Measurements from ENCODE around the gene PLEKHH2. TPM values are rescaled to one million over a fixed set of nuclear protein-coding genes. Genes with fewer than 3 reads are reported as not detected.
"Not testable (repeated sequence)": the region's sequence is repeated elsewhere in the genome, so short reads cannot be mapped to it uniquely, and the experiment has no call there.

Gene PLEKHH2
- total and polyA plus RNA-seq, 3 donors from 2014 or later: 7.4 to 80.2 (median 45.3) TPM

- Histone ChIP-seq H3K27me3 (no peaks in the 10 kb centered on the region), H3K36me3 (ENCODE audit: low read depth, missing control alignments) (no peaks in the 10 kb centered on the region), H3K27ac (no peak overlapping the region), H3K4me3 (no peak overlapping the region), H3K4me1 (peaks cover 2% of the 10 kb centered on the region), H3K9me3 (no peaks in the 10 kb centered on the region)
- 57 to 67% methylated on average over 5 of the region's 5 CpGs for WGBS, 2 donors
- intact Hi-C loops (cut with DNase I; ENCODE audit: low total_unique reads): no loop called here
- DNase-seq: no peak
- TF ChIP-seq CTCF (IDR thresholded peaks at IDR 0.05): no peak
- TF ChIP-seq POLR2A (IDR thresholded peaks at IDR 0.05): no peak
Observed at GRCh38 chr2:43718530-43719124, 81.6 kb downstream of the PLEKHH2 start.

GRCh38 chr2:43724728-43725526, 87.9 kb downstream of the PLEKHH2 start:
- peaks cover 15% of the 10 kb centered on the region for H3K4me1 ChIP-seq
- H3K9me3 ChIP-seq: no peaks in the 10 kb centered on the region
- no peaks in the 10 kb centered on the region for H3K36me3 ChIP-seq (ENCODE audit: low read depth, missing control alignments)
- H3K4me3 ChIP-seq: no peak overlapping the region
- intact Hi-C loops (cut with DNase I; ENCODE audit: low total_unique reads): no loop called here
- DNase-seq: peak; percentile 39
- 30 to 43% methylated on average over 4 of the region's 4 CpGs for WGBS, 2 donors
- TF ChIP-seq CTCF (IDR thresholded peaks at IDR 0.05) (no peak), POLR2A (IDR thresholded peaks at IDR 0.05) (no peak)
- no peaks in the 10 kb centered on the region for H3K27me3 ChIP-seq
- H3K27ac ChIP-seq: peak overlapping the region; percentile 80 to 81

- Histone ChIP-seq H3K4me1 (peaks cover 15% of the 10 kb centered on the region), H3K27me3 (no peaks in the 10 kb centered on the region), H3K4me3 (no peak overlapping the region), H3K9me3 (no peaks in the 10 kb centered on the region), H3K27ac (peak overlapping the region; percentile 80 to 81), H3K36me3 (ENCODE audit: low read depth, missing control alignments) (no peaks in the 10 kb centered on the region)
- intact Hi-C loops (cut with DNase I; ENCODE audit: low total_unique reads): no loop called here
- WGBS, 2 donors: 53 to 73% methylated on average over 3 of the region's 3 CpGs
- DNase-seq: no peak
- TF ChIP-seq CTCF (IDR thresholded peaks at IDR 0.05): no peak
- TF ChIP-seq POLR2A (IDR thresholded peaks at IDR 0.05): no peak
Observed at GRCh38 chr2:43725711-43726246, 88.7 kb downstream of the PLEKHH2 start.

- H3K36me3 ChIP-seq (ENCODE audit: low read depth, missing control alignments); intact Hi-C loops (cut with DNase I; ENCODE audit: low total_unique reads); H3K27me3 ChIP-seq; H3K9me3 ChIP-seq; DNase-seq; H3K4me3 ChIP-seq: not testable (repeated sequence)
- WGBS, 2 donors: 63 to 70% methylated on average over 14 of the region's 14 CpGs
- peak overlapping the region in 1 of 2 donors; percentile 81 for H3K27ac ChIP-seq
- peaks cover 15% of the 10 kb centered on the region for H3K4me1 ChIP-seq
Observed at GRCh38 chr2:43726961-43727633, 90.0 kb downstream of the PLEKHH2 start.

GRCh38 chr2:43727634-43728014, 90.6 kb downstream of the PLEKHH2 start:
- H3K36me3 ChIP-seq (ENCODE audit: low read depth, missing control alignments): no peaks in the 10 kb centered on the region
- DNase-seq: no peak
- H3K9me3 ChIP-seq: no peaks in the 10 kb centered on the region
- TF ChIP-seq POLR2A (IDR thresholded peaks at IDR 0.05): no peak
- no peak for TF ChIP-seq CTCF (IDR thresholded peaks at IDR 0.05)
- no peaks in the 10 kb centered on the region for H3K27me3 ChIP-seq
- no peak overlapping the region for H3K4me3 ChIP-seq
- peaks cover 15% of the 10 kb centered on the region for H3K4me1 ChIP-seq
- intact Hi-C loops (cut with DNase I; ENCODE audit: low total_unique reads): no loop called here
- WGBS, 2 donors: 98% methylated on average over 2 of the region's 2 CpGs
- no peak overlapping the region for H3K27ac ChIP-seq
